Left lung (tissue), 10 donors: ENCODE results near the gene PDCD11. TPM values are rescaled to one million over a fixed set of nuclear protein-coding genes. Genes with fewer than 3 reads are reported as not detected.
"Not testable (repeated sequence)": the region's sequence is repeated elsewhere in the genome, so short reads cannot be mapped to it uniquely, and the experiment has no call there.

Experiments
- ATAC-seq: fragments of 200-7000 bp; cut with Tn5 transposase; one replicate; pipeline ENCODE4 v1.9.1; 2020; ENCODE audit warnings: moderate library complexity
- DNase-seq, 4 donors: peaks; one replicate each; pipeline ENCODE4 v3.0.0-alpha.2; 2013 to 2020
- H3K27ac ChIP-seq, 2 donors: fragments of 200-600 bp; sonication (generic) in 1 of 2; one replicate each; pipeline versions ENCODE4 v1.5.0 to v1.8.0; 2020 to 2021
- H3K27me3 ChIP-seq, 2 donors: fragments of 200-600 bp; sonication (generic) in 1 of 2; one replicate each; pipeline versions ENCODE4 v1.5.0 to v1.8.0; 2020 to 2021
- H3K36me3 ChIP-seq, 2 donors: fragments of 200-600 bp; sonication (generic) in 1 of 2; one replicate each; pipeline versions ENCODE4 v1.5.0 to v1.8.0; 2020 to 2021
- H3K4me1 ChIP-seq, 2 donors: fragments of 200-600 bp; one replicate each; pipeline ENCODE4 v1.8.0; 2021
- H3K4me3 ChIP-seq, 2 donors: fragments of 200-600 bp; sonication (generic) in 1 of 2; one replicate each; pipeline versions ENCODE4 v1.5.0 to v1.8.0; 2020 to 2021; ENCODE audit warnings: mild to moderate bottlenecking in 1 of 2
- H3K9me3 ChIP-seq, 2 donors: fragments of 200-600 bp; sonication (generic) in 1 of 2; one replicate each; pipeline versions ENCODE4 v1.5.0 to v1.8.0; 2020 to 2021
- CTCF ChIP-seq, 2 donors: fragments of 200-600 bp; sonication (generic) in 1 of 2; IDR thresholded peaks; one replicate each; pipeline versions ENCODE4 v1.5.0 to v1.8.0; 2021; ENCODE audit warnings: antibody characterized with exemption in 2 of 2
- intact Hi-C, 2 donors: fragments of 100-400 bp; cut with DNase I; formaldehyde crosslinking; loops; one replicate each; pipeline versions ENCODE4 v1.11.2 to v1.14.2; 2022
- polyA plus RNA-seq, 6 donors: library from polyadenylated mRNA; unstranded; fragments of 120-200 nt; gene quantifications; one replicate each; pipeline ENCODE4 v1.2.1, GENCODE V29; 2013; ENCODE audit not compliant: insufficient read length in 6 of 6
- total RNA-seq, 2 donors: library from RNA; stranded (reverse); fragmentation: NEBNext Ultra II Directional; extraction: Animal tissue kit (Norgen Biotek cat#: 25700); gene quantifications; one replicate each; pipeline ENCODE4 v1.2.1, GENCODE V29; 2021
- donor health status: DM: no; HTN: yes; CAD: no.
- donor health status: DM: no; HTN: no; CAD: no.

Gene PDCD11
- total and polyA plus RNA-seq, 8 donors: 20.1 to 42.4 (median 39.0) TPM

- Histone ChIP-seq H3K27ac (no peak overlapping the region), H3K4me3 (no peak overlapping the region), H3K27me3 (no peaks in the 10 kb centered on the region), H3K36me3 (peaks cover 6 to 100% of the 10 kb centered on the region in 2 donors), H3K9me3 (no peaks in the 10 kb centered on the region), H3K4me1 (no peaks in the 10 kb centered on the region)
- peak in 3 of 4 donors; percentile 40 to 72 (median 40) for DNase-seq
- TF ChIP-seq CTCF (IDR thresholded peaks at IDR 0.05): peak; percentile 51
- ATAC-seq: peak; percentile 79
- intact Hi-C loops: loop anchor here in 1 of 2 donors (5.0 kb wide), 1 partner anchor 66 kb away; no protein-coding TSS in a partner anchor
Measured at GRCh38 chr10:103416436-103417147, 20.2 kb downstream of the PDCD11 start.

DNA sequence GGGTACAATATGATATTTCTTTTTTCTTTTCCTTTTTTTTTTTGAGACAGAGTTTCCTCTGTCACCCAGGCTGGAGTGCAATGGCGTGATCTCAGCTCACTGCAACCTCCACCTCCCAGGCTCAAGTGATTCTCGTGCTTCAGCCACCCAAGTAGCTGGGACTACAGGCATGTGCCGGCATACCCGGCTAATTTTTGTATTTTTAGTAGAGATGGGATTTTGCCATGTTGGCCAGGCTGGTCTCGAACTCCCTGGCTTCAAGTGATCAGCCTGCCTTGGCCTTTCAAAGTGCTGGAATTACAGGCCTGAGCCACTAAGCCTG, 20.7 kb downstream of the PDCD11 start:
- not testable (repeated sequence) for H3K4me3 ChIP-seq, ATAC-seq, H3K9me3 ChIP-seq, H3K27ac ChIP-seq, H3K4me1 ChIP-seq, H3K27me3 ChIP-seq, DNase-seq
- H3K36me3 ChIP-seq: peaks cover 6 to 98% of the 10 kb centered on the region in 2 donors
- intact Hi-C loops: loop anchor here in 1 of 2 donors (5.0 kb wide), 1 partner anchor 65 kb away; no protein-coding TSS in a partner anchor

DNA sequence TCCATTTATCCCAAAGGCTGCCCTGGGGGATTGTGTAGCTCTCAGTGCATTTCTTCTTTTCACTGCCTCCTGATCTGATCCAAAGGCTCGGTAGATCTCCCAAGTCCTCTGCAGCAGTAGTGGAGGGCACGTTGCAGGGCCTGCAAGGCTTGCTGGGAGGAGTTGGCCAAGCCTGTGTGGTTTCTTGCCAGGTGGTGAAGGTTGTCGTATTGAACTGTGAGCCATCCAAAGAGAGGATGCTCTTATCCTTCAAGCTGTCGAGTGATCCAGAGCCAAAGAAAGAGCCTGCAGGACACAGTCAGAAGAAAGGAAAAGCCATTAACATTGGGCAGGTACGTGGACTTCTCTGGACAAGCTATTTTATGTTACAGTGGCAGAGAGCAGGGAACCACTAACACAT, 21.2 kb downstream of the PDCD11 start:
- H3K36me3 ChIP-seq: peaks cover 6 to 98% of the 10 kb centered on the region in 2 donors
- no peak for TF ChIP-seq CTCF (IDR thresholded peaks at IDR 0.05)
- no peaks in the 10 kb centered on the region for H3K9me3 ChIP-seq
- intact Hi-C loops: loop anchor here in 1 of 2 donors (5.0 kb wide), 1 partner anchor 65 kb away; no protein-coding TSS in a partner anchor
- no peak overlapping the region for H3K4me3 ChIP-seq
- ATAC-seq (no peak), DNase-seq (no peak)
- H3K4me1 ChIP-seq: no peaks in the 10 kb centered on the region
- no peak overlapping the region for H3K27ac ChIP-seq
- no peaks in the 10 kb centered on the region for H3K27me3 ChIP-seq

- no peak overlapping the region for H3K4me3 ChIP-seq
- H3K27me3 ChIP-seq: no peaks in the 10 kb centered on the region
- no peaks in the 10 kb centered on the region for H3K4me1 ChIP-seq
- no peak for TF ChIP-seq CTCF (IDR thresholded peaks at IDR 0.05)
- H3K27ac ChIP-seq: no peak overlapping the region
- no peak for ATAC-seq
- H3K36me3 ChIP-seq: peaks cover 6 to 98% of the 10 kb centered on the region in 2 donors
- intact Hi-C loops: loop anchor here in 1 of 2 donors (5.0 kb wide), 1 partner anchor 63 kb away; no protein-coding TSS in a partner anchor
- H3K9me3 ChIP-seq: no peaks in the 10 kb centered on the region
- no peak for DNase-seq
Measured at GRCh38 chr10:103419101-103419500, 22.7 kb downstream of the PDCD11 start.

GRCh38 chr10:103423748-103424147, 27.3 kb downstream of the PDCD11 start:
- TF ChIP-seq CTCF (IDR thresholded peaks at IDR 0.05): no peak
- no peak for ATAC-seq
- Histone ChIP-seq H3K9me3 (no peaks in the 10 kb centered on the region), H3K4me3 (no peak overlapping the region), H3K36me3 (peaks cover 0 to 97% of the 10 kb centered on the region in 2 donors), H3K27ac (no peak overlapping the region), H3K27me3 (no peaks in the 10 kb centered on the region), H3K4me1 (no peaks in the 10 kb centered on the region)
- intact Hi-C loops: no loop called here
- no peak for DNase-seq
